NB4 (cell line): ENCODE results near the gene CIAO3.

Experiments
- CTCF ChIP-seq: IDR thresholded peaks from one replicate; pipeline ENCODE4 v1.5.1; 2012; ENCODE audit warnings: low read depth, low read length
- MAX ChIP-seq: IDR thresholded peaks from 2 replicates; pipeline ENCODE4 v1.6.1; 2011; ENCODE audit warnings: low read depth, low read length
- MYC ChIP-seq: IDR thresholded peaks from 2 replicates; pipeline ENCODE4 v1.6.1; 2011; ENCODE audit warnings: low read depth, low read length
- POLR2A ChIP-seq: IDR thresholded peaks from 2 replicates; pipeline ENCODE4 v1.6.1; 2011; ENCODE audit warnings: mild to moderate bottlenecking; ENCODE audit not compliant: insufficient read length; ENCODE audit errors: extremely low read depth

GRCh38 chr16:679814-680624 lies 60.8 kb downstream of the CIAO3 start, which contains the start of gene STUB1:
- no peak for TF ChIP-seq CTCF
- no peak for TF ChIP-seq MAX
- TF ChIP-seq POLR2A = peak; percentile 53
- TF ChIP-seq MYC = peak; percentile 48; the same call in 1 of the 2 replicates
